GM20000 (cell line): ENCODE data around the gene CASK.
A peak's percentile ranks its signal among the peaks of the same experiment; 100 is the strongest.

ENCODE experiments used
- DNase-seq: peaks from one replicate; pipeline ENCODE4 v3.0.0; 2012; ENCODE audit warnings: low spot score
- CTCF ChIP-seq: IDR thresholded peaks from 2 replicates; pipeline ENCODE4 v1.5.1; 2012; ENCODE audit warnings: mild to moderate bottlenecking, control low read depth; ENCODE audit errors: extremely low read depth, missing control alignments

The CASK gene

GRCh38 chrX:41561045-41561444 lies 362.3 kb downstream of the CASK start:
- no peak for TF ChIP-seq CTCF
- peak; percentile 33 for DNase-seq

GRCh38 chrX:41559235-41560052 lies 363.9 kb downstream of the CASK start:
- no peak for DNase-seq
- no peak for TF ChIP-seq CTCF

GRCh38 chrX:41558531-41558930 lies 364.8 kb downstream of the CASK start:
- DNase-seq, result peak; percentile 12
- TF ChIP-seq CTCF, result peak; percentile 11

GRCh38 chrX:41556958-41557357 lies 366.4 kb downstream of the CASK start:
- DNase-seq, result no peak
- TF ChIP-seq CTCF, result no peak

GRCh38 chrX:41553688-41554087 lies 369.7 kb downstream of the CASK start:
- TF ChIP-seq CTCF, result no peak
- DNase-seq, result no peak

GRCh38 chrX:41548411-41548810 lies 374.9 kb downstream of the CASK start:
- TF ChIP-seq CTCF, result no peak

GRCh38 chrX:41543668-41544067 lies 379.7 kb downstream of the CASK start:
- no peak for DNase-seq
- no peak for TF ChIP-seq CTCF

More at GRCh38 chrX:41548411-41548810, 374.9 kb downstream of the CASK start:
- no peak for DNase-seq
